SU-DHL-6 (cell line): ENCODE measurements around the gene DGCR6L.
"Not testable (repeated sequence)": the region's sequence is repeated elsewhere in the genome, so short reads cannot be mapped to it uniquely, and the experiment has no call there.

Experiments used
- H2AFZ ChIP-seq: fragments of 200-600 bp; sonication (generic); 2 replicates; pipeline ENCODE4 v1.6.1; 2014; ENCODE audit warnings: low read depth, mild to moderate bottlenecking, moderate library complexity, mixed read lengths, antibody characterized with exemption, low read length; ENCODE audit not compliant: severe bottlenecking
- H3F3A ChIP-seq: fragments of 200-600 bp; shearing (Covaris generic); 2 replicates; pipeline ENCODE4 v1.6.0; 2016; ENCODE audit warnings: antibody characterized with exemption, mild to moderate bottlenecking; ENCODE audit not compliant: insufficient read depth
- H3K27ac ChIP-seq: fragments of 200-600 bp; sonication (generic); 2 replicates; pipeline ENCODE4 v1.5.1; 2016; ENCODE audit warnings: low read depth, mild to moderate bottlenecking, low read length, moderate library complexity, mixed read lengths
- H3K27me3 ChIP-seq: fragments of 200-600 bp; sonication (generic), shearing (Covaris generic); 2 replicates; pipeline ENCODE4 v1.6.0; 2014; ENCODE audit warnings: mild to moderate bottlenecking, low read length
- H3K36me3 ChIP-seq: fragments of 200-600 bp; sonication (generic); 2 replicates; pipeline ENCODE4 v1.6.1; 2014; ENCODE audit warnings: mild to moderate bottlenecking, low read length, mixed read lengths
- H3K4me2 ChIP-seq: fragments of 300-600, 200-600 bp; shearing (Covaris generic), sonication (generic); 2 replicates; pipeline ENCODE4 v1.6.0; 2014; ENCODE audit warnings: low read length, low read depth, mild to moderate bottlenecking; ENCODE audit not compliant: poor library complexity, severe bottlenecking
- H3K4me3 ChIP-seq: fragments of 200-600 bp; sonication (generic); 2 replicates; pipeline ENCODE4 v1.5.1; 2014; ENCODE audit warnings: antibody characterized with exemption, low read length, mild to moderate bottlenecking, mixed read lengths; ENCODE audit not compliant: insufficient read depth, poor library complexity, severe bottlenecking
- H3K79me2 ChIP-seq: fragments of 200-600 bp; sonication (generic); 2 replicates; pipeline ENCODE4 v1.6.1; 2014; ENCODE audit warnings: mild to moderate bottlenecking, low read length, moderate library complexity; ENCODE audit not compliant: insufficient read depth
- H3K9ac ChIP-seq: fragments of 200-600 bp; sonication (generic); 2 replicates; pipeline ENCODE4 v1.7.0; 2014; ENCODE audit warnings: mild to moderate bottlenecking, low read length
- H3K9me2 ChIP-seq: fragments of 200-600 bp; sonication (generic); replicated peaks from 2 replicates; pipeline ENCODE4 v1.6.1; 2014; ENCODE audit warnings: low read length; ENCODE audit not compliant: insufficient read depth
- H3K9me3 ChIP-seq: fragments of 200-600 bp; sonication (generic); 2 replicates; pipeline ENCODE4 v1.6.1; 2014; ENCODE audit warnings: low read length, mixed read lengths; ENCODE audit not compliant: insufficient read depth
- H4K20me1 ChIP-seq: fragments of 200-600 bp; sonication (generic); 2 replicates; pipeline ENCODE4 v1.6.1; 2014; ENCODE audit warnings: low read depth, mild to moderate bottlenecking, antibody characterized with exemption, low read length, moderate library complexity, mixed read lengths
- EZH2phosphoT487 ChIP-seq: fragments of 200-600 bp; sonication (generic), shearing (Covaris generic); conservative IDR thresholded peaks from 2 replicates; pipeline ENCODE4 v1.6.1; 2018; ENCODE audit warnings: mild to moderate bottlenecking, antibody characterized with exemption, low read length, moderate library complexity, mixed read lengths
- TF ChIP-seq, protein P1 (sequence below): fragments of 200-600 bp; sonication (generic); IDR thresholded peaks from one replicate; pipeline ENCODE4 v1.5.1; 2017; ENCODE audit warnings: antibody characterized with exemption, mild to moderate bottlenecking, low read length, moderate library complexity; ENCODE audit not compliant: insufficient read depth, poor library complexity, severe bottlenecking

Gene DGCR6L

GRCh38 chr22:20316217-20316843 lies 3.5 kb downstream of the DGCR6L start:
- Histone ChIP-seq H3F3A (no peaks in the 10 kb centered on the region), H4K20me1 (no peaks in the 10 kb centered on the region), H3K9me2 (no peaks in the 10 kb centered on the region), H3K79me2 (no peaks in the 10 kb centered on the region), H3K27ac (no peak overlapping the region), H3K4me3 (no peak overlapping the region), H3K36me3 (no peaks in the 10 kb centered on the region), H3K27me3 (no peaks in the 10 kb centered on the region), H3K9me3 (no peaks in the 10 kb centered on the region), H3K9ac (no peak overlapping the region), H3K4me2 (no peak overlapping the region), H2AFZ (no peak overlapping the region)
- TF ChIP-seq, protein P1, sequence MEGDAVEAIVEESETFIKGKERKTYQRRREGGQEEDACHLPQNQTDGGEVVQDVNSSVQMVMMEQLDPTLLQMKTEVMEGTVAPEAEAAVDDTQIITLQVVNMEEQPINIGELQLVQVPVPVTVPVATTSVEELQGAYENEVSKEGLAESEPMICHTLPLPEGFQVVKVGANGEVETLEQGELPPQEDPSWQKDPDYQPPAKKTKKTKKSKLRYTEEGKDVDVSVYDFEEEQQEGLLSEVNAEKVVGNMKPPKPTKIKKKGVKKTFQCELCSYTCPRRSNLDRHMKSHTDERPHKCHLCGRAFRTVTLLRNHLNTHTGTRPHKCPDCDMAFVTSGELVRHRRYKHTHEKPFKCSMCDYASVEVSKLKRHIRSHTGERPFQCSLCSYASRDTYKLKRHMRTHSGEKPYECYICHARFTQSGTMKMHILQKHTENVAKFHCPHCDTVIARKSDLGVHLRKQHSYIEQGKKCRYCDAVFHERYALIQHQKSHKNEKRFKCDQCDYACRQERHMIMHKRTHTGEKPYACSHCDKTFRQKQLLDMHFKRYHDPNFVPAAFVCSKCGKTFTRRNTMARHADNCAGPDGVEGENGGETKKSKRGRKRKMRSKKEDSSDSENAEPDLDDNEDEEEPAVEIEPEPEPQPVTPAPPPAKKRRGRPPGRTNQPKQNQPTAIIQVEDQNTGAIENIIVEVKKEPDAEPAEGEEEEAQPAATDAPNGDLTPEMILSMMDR = no peak
- TF ChIP-seq EZH2phosphoT487 = no peak

- Histone ChIP-seq H3K27ac (no peak overlapping the region), H3K36me3 (no peaks in the 10 kb centered on the region), H3K4me2 (no peak overlapping the region), H3K27me3 (no peaks in the 10 kb centered on the region), H3K4me3 (no peak overlapping the region), H2AFZ (no peak overlapping the region), H4K20me1 (no peaks in the 10 kb centered on the region), H3K9me3 (no peaks in the 10 kb centered on the region), H3K79me2 (no peaks in the 10 kb centered on the region), H3K9ac (no peak overlapping the region), H3F3A (no peaks in the 10 kb centered on the region), H3K9me2 (no peaks in the 10 kb centered on the region)
- TF ChIP-seq, protein P1 = no peak
- TF ChIP-seq EZH2phosphoT487 = no peak
Observed at GRCh38 chr22:20315337-20316216, 4.3 kb downstream of the DGCR6L start.

DNA sequence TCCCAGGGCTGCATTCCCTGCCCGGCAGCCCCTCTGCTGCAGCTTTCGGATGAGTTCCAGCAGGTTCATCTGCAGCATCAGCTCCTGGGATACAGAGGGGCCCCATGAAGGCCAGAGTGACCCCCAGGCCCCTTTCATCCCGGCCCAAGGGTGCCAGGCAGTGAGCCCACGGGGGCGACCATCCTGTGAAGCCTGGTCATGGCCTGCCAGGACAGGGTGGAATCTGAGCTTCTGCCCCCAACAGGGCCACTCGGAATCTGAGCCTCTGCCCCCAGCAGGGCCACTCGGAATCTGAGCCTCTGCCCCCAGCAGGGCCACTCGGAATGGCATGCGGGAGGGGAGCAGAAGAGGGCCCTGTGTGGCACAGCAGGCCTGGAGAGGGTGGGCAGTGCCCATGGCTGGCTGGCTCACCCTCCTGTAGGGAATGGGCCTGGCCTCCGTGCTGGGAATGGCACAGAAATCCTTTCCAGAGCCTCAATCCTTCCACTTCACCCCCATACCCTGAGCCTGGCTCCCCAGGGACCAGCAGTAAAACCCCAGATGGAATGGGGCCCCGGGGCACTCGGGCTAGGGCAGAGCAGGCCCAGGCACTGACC lies 5.0 kb downstream of the DGCR6L start:
- H3K9ac ChIP-seq, H3K9me2 ChIP-seq, H3K27ac ChIP-seq, H3K79me2 ChIP-seq, H3K36me3 ChIP-seq, H3K9me3 ChIP-seq, H4K20me1 ChIP-seq, H3K4me2 ChIP-seq, H3F3A ChIP-seq, H2AFZ ChIP-seq, H3K27me3 ChIP-seq, H3K4me3 ChIP-seq: not testable (repeated sequence)

DNA sequence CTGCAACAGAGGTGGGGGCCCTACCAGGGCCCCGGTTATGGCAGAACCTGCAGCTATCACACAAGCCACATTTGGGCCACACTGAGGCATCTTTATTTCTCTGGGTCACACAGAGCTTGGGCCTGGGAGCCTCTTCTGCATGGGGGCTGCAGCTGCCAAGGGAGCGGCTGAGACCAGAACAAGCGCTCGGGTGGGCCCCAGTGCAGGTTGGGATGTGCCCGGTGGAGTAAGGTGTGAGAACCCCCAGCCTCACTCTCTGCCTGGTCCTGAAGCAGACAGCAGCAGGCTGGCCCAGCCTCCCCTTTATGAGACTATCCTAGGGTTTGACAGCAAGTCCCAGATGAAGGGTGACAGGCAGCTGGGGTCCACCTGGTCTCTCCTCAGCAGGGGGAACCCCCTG lies 5.7 kb downstream of the DGCR6L start:
- not testable (repeated sequence) for H3K27me3 ChIP-seq, H3K36me3 ChIP-seq, H3K9me2 ChIP-seq, H2AFZ ChIP-seq, H3K9ac ChIP-seq, H3K9me3 ChIP-seq, H3K4me2 ChIP-seq, H3F3A ChIP-seq, H3K27ac ChIP-seq, H3K79me2 ChIP-seq, H3K4me3 ChIP-seq, H4K20me1 ChIP-seq

- H3K27me3 ChIP-seq, H3K9ac ChIP-seq, H3F3A ChIP-seq, H3K4me2 ChIP-seq, H2AFZ ChIP-seq, H3K4me3 ChIP-seq, H3K9me3 ChIP-seq, H3K9me2 ChIP-seq, H4K20me1 ChIP-seq, H3K79me2 ChIP-seq, H3K36me3 ChIP-seq, H3K27ac ChIP-seq: not testable (repeated sequence)
Observed at GRCh38 chr22:20313306-20314077, 6.4 kb downstream of the DGCR6L start.
